ENCODE data around the gene CCSER2.
"Not testable (repeated sequence)": the region's sequence is repeated elsewhere in the genome, so short reads cannot be mapped to it uniquely, and the experiment has no call there.

Gene CCSER2

GRCh38 chr10:84522612-84523462, 194.4 kb downstream of the CCSER2 start:
- no peak for DNase-seq (ENCODE audit: low read depth)

- DNase-seq (ENCODE audit: low read depth) = no peak
Measured at GRCh38 chr10:84523526-84523925, 195.1 kb downstream of the CCSER2 start.

GRCh38 chr10:84524435-84524834, 196.0 kb downstream of the CCSER2 start:
- no peak for DNase-seq (ENCODE audit: low read depth)

- no peak for DNase-seq (ENCODE audit: low read depth)
Measured at GRCh38 chr10:84525120-84525806, 196.9 kb downstream of the CCSER2 start.

- not testable (repeated sequence) for DNase-seq (ENCODE audit: low read depth)
Measured at GRCh38 chr10:84525807-84526182, 197.4 kb downstream of the CCSER2 start.

- DNase-seq (ENCODE audit: low read depth) = not testable (repeated sequence)
Measured at GRCh38 chr10:84527386-84527785, 199.0 kb downstream of the CCSER2 start.

GRCh38 chr10:84528526-84528925, 200.1 kb downstream of the CCSER2 start:
- DNase-seq (ENCODE audit: low read depth) = not testable (repeated sequence)

- DNase-seq (ENCODE audit: low read depth) = no peak
Measured at GRCh38 chr10:84530724-84531325, 202.4 kb downstream of the CCSER2 start.

- no peak for DNase-seq (ENCODE audit: low read depth)
Measured at GRCh38 chr10:84531396-84531795, 203.0 kb downstream of the CCSER2 start.

- no peak for DNase-seq (ENCODE audit: low read depth)
Measured at GRCh38 chr10:84534168-84534567, 205.8 kb downstream of the CCSER2 start.

- DNase-seq (ENCODE audit: low read depth) = no peak
Measured at GRCh38 chr10:84537447-84537931, 209.1 kb downstream of the CCSER2 start.

- no peak for DNase-seq (ENCODE audit: low read depth)
Measured at GRCh38 chr10:84538036-84538435, 209.6 kb downstream of the CCSER2 start.

- no peak for DNase-seq (ENCODE audit: low read depth)
Measured at GRCh38 chr10:84539216-84539615, 210.8 kb downstream of the CCSER2 start.

GRCh38 chr10:84540022-84540616, 211.7 kb downstream of the CCSER2 start:
- DNase-seq (ENCODE audit: low read depth) = no peak

GRCh38 chr10:84540617-84541288, 212.4 kb downstream of the CCSER2 start:
- peak; percentile 51 for DNase-seq (ENCODE audit: low read depth)

- no peak for DNase-seq (ENCODE audit: low read depth)
Measured at GRCh38 chr10:84541289-84541637, 212.9 kb downstream of the CCSER2 start.

- DNase-seq (ENCODE audit: low read depth) = no peak
Measured at GRCh38 chr10:84542522-84543490, 214.4 kb downstream of the CCSER2 start.

GRCh38 chr10:84543948-84544347, 215.6 kb downstream of the CCSER2 start:
- DNase-seq (ENCODE audit: low read depth) = no peak

- DNase-seq (ENCODE audit: low read depth) = no peak
Measured at GRCh38 chr10:84545651-84546050, 217.3 kb downstream of the CCSER2 start.

- no peak for DNase-seq (ENCODE audit: low read depth)
Measured at GRCh38 chr10:84546609-84547008, 218.2 kb downstream of the CCSER2 start.

GRCh38 chr10:84547616-84548015, 219.2 kb downstream of the CCSER2 start:
- no peak for DNase-seq (ENCODE audit: low read depth)
